Thymus (tissue), 11 donors: Measurements from ENCODE around the gene TADA3. TPM values are rescaled to one million over a fixed set of nuclear protein-coding genes. Genes with fewer than 3 reads are reported as not detected.

ENCODE experiments used
- DNase-seq, 9 donors: peaks; one replicate each; pipeline ENCODE4 v3.0.0-alpha.2; 2013; ENCODE audit warnings: low spot score in 9 of 9, low read depth in 6 of 9, missing footprints in 1 of 9
- H3K27ac ChIP-seq, 2 donors: one replicate each; pipeline ENCODE4 v1.5.1; 2013; ENCODE audit warnings: control low read depth in 1 of 2, low read depth in 1 of 2, low read length in 1 of 2, mild to moderate bottlenecking in 1 of 2, moderate library complexity in 1 of 2
- H3K27me3 ChIP-seq, 2 donors: one replicate each; pipeline ENCODE4 v1.5.1; 2013; ENCODE audit warnings: low read length in 1 of 2; ENCODE audit not compliant: control insufficient read depth in 2 of 2, insufficient read depth in 1 of 2
- H3K36me3 ChIP-seq, 2 donors: one replicate each; pipeline ENCODE4 v1.5.1; 2013; ENCODE audit warnings: low read length in 1 of 2, mild to moderate bottlenecking in 1 of 2, moderate library complexity in 1 of 2; ENCODE audit not compliant: control insufficient read depth in 2 of 2, insufficient read depth in 2 of 2
- H3K4me1 ChIP-seq, 2 donors: one replicate each; pipeline ENCODE4 v1.5.1; 2013; ENCODE audit warnings: low read length in 2 of 2; ENCODE audit not compliant: control insufficient read depth in 2 of 2, insufficient read depth in 2 of 2
- H3K4me3 ChIP-seq, 2 donors: one replicate each; pipeline ENCODE4 v1.5.1; 2013; ENCODE audit warnings: low read length in 2 of 2, control low read depth in 1 of 2, mild to moderate bottlenecking in 1 of 2
- H3K9me3 ChIP-seq, 2 donors: one replicate each; pipeline ENCODE4 v1.5.1; 2013; ENCODE audit warnings: low read length in 1 of 2, mild to moderate bottlenecking in 1 of 2; ENCODE audit not compliant: control insufficient read depth in 2 of 2, insufficient read depth in 1 of 2
- WGBS: extraction: QIAGEN DNeasy Blood & Tissue Kit; methylation state at CpG from one replicate; pipeline ENCODE4 v1.1.7; 2013; 5-methylcytosine and 5-hydroxymethylcytosine counted together
- polyA plus RNA-seq: library from polyadenylated mRNA; stranded (reverse); fragments of 200-250 nt; gene quantifications from one replicate; pipeline ENCODE4 v1.2.3, GENCODE V29; 2013
- total RNA-seq: library from RNA; stranded (reverse); fragments of 120-200 nt; gene quantifications from one replicate; pipeline ENCODE4 v1.2.4, GENCODE V29; 2013
- donor health status: healthy.

TADA3 gene
- total and polyA plus RNA-seq, 2 donors, result 43.6 to 47.6 TPM

DNA sequence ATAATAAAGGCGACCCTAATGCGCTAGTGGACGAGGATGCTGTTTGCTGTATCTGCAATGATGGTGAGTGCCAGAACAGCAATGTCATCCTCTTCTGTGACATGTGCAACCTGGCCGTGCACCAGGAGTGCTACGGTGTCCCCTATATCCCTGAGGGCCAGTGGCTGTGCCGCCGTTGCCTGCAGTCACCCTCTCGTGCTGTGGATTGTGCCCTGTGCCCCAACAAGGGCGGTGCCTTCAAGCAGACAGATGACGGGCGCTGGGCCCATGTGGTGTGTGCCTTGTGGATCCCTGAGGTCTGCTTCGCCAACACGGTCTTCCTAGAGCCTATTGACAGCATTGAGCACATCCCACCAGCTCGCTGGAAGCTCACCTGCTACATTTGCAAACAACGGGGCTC is 53.1 kb downstream of the TADA3 start:
- no peak for DNase-seq
- H3K9me3 ChIP-seq, result no peaks in the 10 kb centered on the region
- no peak overlapping the region for H3K4me3 ChIP-seq
- 98% methylated on average over 15 of the region's 15 CpGs for WGBS
- H3K27ac ChIP-seq, result no peak overlapping the region
- H3K27me3 ChIP-seq, result no peaks in the 10 kb centered on the region
- H3K36me3 ChIP-seq, result peaks cover 93 to 96% of the 10 kb centered on the region in 2 donors
- H3K4me1 ChIP-seq, result peaks cover 0 to 3% of the 10 kb centered on the region in 2 donors

- H3K36me3 ChIP-seq, result peaks cover 73 to 82% of the 10 kb centered on the region in 2 donors
- WGBS, result 96% methylated on average over 2 of the region's 2 CpGs
- no peaks in the 10 kb centered on the region for H3K9me3 ChIP-seq
- no peak overlapping the region for H3K27ac ChIP-seq
- H3K27me3 ChIP-seq, result no peaks in the 10 kb centered on the region
- H3K4me3 ChIP-seq, result no peak overlapping the region
- peaks cover 16% of the 10 kb centered on the region in 2 donors for H3K4me1 ChIP-seq
- DNase-seq, result no peak
These were observed 55.4 kb downstream of the TADA3 start for GRCh38 chr3:9736831-9737230.

DNA sequence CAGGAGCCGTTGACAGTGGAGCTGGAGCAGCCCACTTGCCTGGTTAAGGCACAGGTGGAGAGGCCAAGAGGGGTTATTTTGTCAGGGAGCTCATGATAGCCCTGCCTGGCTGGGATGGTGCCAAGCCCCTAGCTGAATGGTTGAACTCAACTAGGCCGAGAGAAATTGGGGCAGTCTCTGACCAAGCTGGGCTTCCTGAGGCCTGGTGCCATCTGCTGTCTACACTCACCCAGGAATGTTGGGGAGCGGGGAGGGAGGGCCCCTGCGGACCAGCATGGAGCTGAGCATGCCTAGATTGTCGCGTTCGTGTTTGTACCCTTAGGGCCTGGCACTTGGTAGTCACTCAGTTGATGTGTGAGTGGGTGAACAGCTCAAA is 59.5 kb downstream of the TADA3 start:
- peak overlapping the region; percentile 83 to 97 for H3K4me3 ChIP-seq
- peaks cover 20 to 24% of the 10 kb centered on the region in 2 donors for H3K4me1 ChIP-seq
- H3K9me3 ChIP-seq, result no peaks in the 10 kb centered on the region
- no peak for DNase-seq
- no peak overlapping the region for H3K27ac ChIP-seq
- 56% methylated on average over 7 of the region's 7 CpGs for WGBS
- peaks cover 32 to 41% of the 10 kb centered on the region in 2 donors for H3K36me3 ChIP-seq
- H3K27me3 ChIP-seq, result no peaks in the 10 kb centered on the region

DNA sequence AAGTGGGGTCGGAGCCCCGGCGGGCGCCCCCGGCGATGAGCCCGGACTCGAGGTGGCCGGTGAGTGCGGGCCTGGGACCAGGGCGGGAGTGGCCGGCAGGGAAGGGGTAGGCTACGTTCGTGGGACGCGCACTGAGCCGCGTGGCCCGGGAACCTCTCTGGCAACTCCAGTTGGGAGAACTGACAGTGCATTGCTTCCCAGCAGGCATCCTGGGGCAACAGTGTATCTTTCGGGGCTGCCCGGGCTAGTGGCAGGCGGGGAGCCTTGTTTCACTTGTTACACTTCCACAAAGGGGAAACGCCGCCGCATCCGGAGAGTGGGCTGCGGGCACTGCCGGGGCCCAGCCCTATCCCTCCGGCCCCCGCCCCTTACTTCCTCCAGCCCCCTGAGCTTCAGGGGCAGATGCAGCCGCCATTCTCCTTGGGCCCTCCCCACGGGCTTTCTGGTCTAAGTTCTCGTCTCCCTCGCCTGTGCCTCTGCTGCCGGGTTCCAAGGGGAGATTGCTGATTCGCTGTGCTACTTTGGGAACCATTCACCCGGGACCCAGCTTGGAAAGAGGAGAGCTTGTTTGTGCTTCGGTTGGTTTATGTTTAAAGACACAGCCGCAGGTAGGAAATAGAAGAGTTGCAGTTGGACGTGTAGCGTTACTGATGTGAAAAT is 60.1 kb downstream of the TADA3 start:
- Histone ChIP-seq H3K27ac (peak overlapping the region; percentile 94 to 98), H3K4me3 (peak overlapping the region; percentile 83 to 97), H3K4me1 (peaks cover 20 to 29% of the 10 kb centered on the region in 2 donors), H3K27me3 (no peaks in the 10 kb centered on the region), H3K9me3 (no peaks in the 10 kb centered on the region), H3K36me3 (peaks cover 27 to 36% of the 10 kb centered on the region in 2 donors)
- peak in 3 of 9 donors; percentile 27 to 51 (median 28) for DNase-seq
- WGBS, result under 1% methylated on average over 41 of the region's 41 CpGs

DNA sequence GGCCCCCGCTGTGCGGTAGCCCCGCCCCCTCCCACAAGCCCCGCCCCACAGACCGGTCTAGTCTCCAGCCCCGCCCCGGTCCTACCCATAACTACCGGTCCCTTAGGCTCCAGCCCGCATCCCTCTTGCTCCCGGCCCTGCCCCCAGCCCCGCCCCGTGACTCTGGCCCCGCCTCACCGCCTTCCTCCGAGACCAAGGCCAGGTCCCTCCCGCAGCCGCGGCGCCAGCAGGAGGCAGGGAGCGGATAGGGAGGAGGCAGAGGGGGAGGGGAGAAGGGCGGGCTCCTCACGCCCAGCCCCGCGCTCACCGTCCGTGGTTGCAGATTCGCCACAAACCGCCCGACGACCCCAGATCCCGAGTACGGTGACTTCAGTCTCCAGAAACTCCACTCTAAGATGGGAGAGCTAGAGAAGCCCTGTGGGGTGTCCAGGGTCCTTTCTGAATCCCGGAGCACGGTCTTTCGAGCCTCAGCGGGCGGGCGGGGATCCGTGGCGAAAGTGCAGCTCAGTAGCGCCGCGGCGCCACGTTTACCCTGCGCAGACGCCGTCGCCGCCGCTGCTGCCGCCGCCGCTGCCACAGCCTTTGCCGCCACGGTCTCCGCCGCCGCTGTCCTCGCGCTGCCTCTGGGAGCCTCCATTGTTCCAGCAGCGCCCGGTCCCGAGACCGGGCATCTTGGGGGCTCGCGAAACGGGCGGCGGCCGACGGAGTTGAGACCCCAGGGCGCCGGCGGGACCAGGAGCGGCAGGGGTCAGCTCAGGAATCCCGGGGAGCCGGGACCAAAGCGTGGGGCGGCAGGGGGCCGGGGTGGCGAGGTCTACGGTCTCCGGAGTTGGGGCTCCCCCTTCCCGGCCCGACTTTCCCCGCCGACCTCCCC is 60.8 kb downstream of the TADA3 start, which contains the start of gene BRPF1:
BRPF1 (plus strand) TSS at position 530 of the 874 bp plus-strand sequence. CDS start 2,406 bp downstream, outside the sequence.
- Histone ChIP-seq H3K9me3 (no peaks in the 10 kb centered on the region), H3K27me3 (no peaks in the 10 kb centered on the region), H3K27ac (peak within 1 kb of the TSS; percentile 94 to 98), H3K36me3 (peaks cover 19 to 28% of the 10 kb centered on the region in 2 donors), H3K4me1 (peaks cover 20 to 32% of the 10 kb centered on the region in 2 donors), H3K4me3 (peak within 1 kb of the TSS; percentile 83 to 97)
- under 1% methylated on average over 88 of the region's 88 CpGs for WGBS
- peak; percentile 90 to 99 (median 98) for DNase-seq

DNA sequence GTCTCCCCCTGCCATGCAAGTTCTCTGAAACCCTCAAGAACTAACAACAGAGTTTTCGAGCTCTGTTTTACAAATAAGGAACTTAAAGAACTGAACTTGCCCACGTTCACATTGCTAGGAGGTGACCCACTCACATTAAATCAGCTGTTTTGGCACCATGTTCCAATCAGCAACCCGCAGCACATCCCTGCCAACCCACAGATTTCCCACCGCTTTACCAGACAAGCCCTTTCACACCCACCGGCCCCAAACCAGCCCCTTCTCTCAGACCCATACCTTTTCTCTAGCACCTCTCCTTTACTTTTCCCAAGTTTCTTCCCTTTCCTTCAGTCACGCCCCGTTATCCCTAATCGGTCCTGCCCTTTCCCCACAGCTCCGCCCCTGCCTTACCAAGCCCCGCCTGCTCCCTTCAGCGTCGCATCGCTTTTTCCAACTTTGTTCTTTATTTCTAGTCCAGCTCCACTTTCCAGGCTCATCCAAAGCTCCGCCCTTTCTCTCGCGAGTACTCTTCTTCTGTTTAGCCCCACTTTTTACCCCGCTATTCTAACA is 61.5 kb downstream of the TADA3 start:
- WGBS, result 2% methylated on average over 16 of the region's 17 CpGs
- peak overlapping the region; percentile 66 to 90 for H3K27ac ChIP-seq
- peaks cover 20 to 32% of the 10 kb centered on the region in 2 donors for H3K4me1 ChIP-seq
- DNase-seq, result no peak
- no peaks in the 10 kb centered on the region for H3K27me3 ChIP-seq
- no peaks in the 10 kb centered on the region for H3K9me3 ChIP-seq
- peaks cover 15 to 24% of the 10 kb centered on the region in 2 donors for H3K36me3 ChIP-seq
- peak overlapping the region; percentile 83 to 97 for H3K4me3 ChIP-seq

Other genes with a start within 250 kb of the TADA3 start
- gene LHFPL4, start 238.7 kb downstream of the TADA3 start, total RNA-seq, result not detected
- 0.05 TPM for gene LHFPL4, start 238.7 kb downstream of the TADA3 start, polyA plus RNA-seq
- gene MTMR14, start 143.0 kb downstream of the TADA3 start, total RNA-seq, result 35.2 TPM
- 35.3 TPM for gene MTMR14, start 143.0 kb downstream of the TADA3 start, polyA plus RNA-seq
- 0.14 TPM for gene CPNE9, start 88.6 kb downstream of the TADA3 start, total RNA-seq
- 0.27 TPM for gene CPNE9, start 88.6 kb downstream of the TADA3 start, polyA plus RNA-seq
- gene BRPF1, start 60.7 kb downstream of the TADA3 start, total RNA-seq, result 19.1 TPM
- 11.9 TPM for gene BRPF1, start 60.7 kb downstream of the TADA3 start, polyA plus RNA-seq
- 20.7 TPM for gene OGG1, start 42.5 kb downstream of the TADA3 start, total RNA-seq
- 16.6 TPM for gene OGG1, start 42.5 kb downstream of the TADA3 start, polyA plus RNA-seq
- gene CAMK1, start 22.5 kb downstream of the TADA3 start, total RNA-seq, result 9.2 TPM
- gene CAMK1, start 22.5 kb downstream of the TADA3 start, polyA plus RNA-seq, result 11.9 TPM
- 187 TPM for gene ARPC4, start 609 bp upstream of the TADA3 start, total RNA-seq
- gene ARPC4, start 609 bp upstream of the TADA3 start, polyA plus RNA-seq, result 106 TPM
- gene TTLL3, start 17.8 kb upstream of the TADA3 start, total RNA-seq, result 10.4 TPM
- 84.0 TPM for gene TTLL3, start 17.8 kb upstream of the TADA3 start, polyA plus RNA-seq
- gene RPUSD3, start 51.5 kb upstream of the TADA3 start, total RNA-seq, result 25.0 TPM
- 25.5 TPM for gene RPUSD3, start 51.5 kb upstream of the TADA3 start, polyA plus RNA-seq
- 0.14 TPM for gene CIDEC, start 87.8 kb upstream of the TADA3 start, total RNA-seq
- gene CIDEC, start 87.8 kb upstream of the TADA3 start, polyA plus RNA-seq, result 0.91 TPM
- gene JAGN1, start 98.1 kb upstream of the TADA3 start, total RNA-seq, result 24.2 TPM
- gene JAGN1, start 98.1 kb upstream of the TADA3 start, polyA plus RNA-seq, result 37.5 TPM
- gene IL17RE, start 110.4 kb upstream of the TADA3 start, total RNA-seq, result 5.9 TPM
- 3.6 TPM for gene IL17RE, start 110.4 kb upstream of the TADA3 start, polyA plus RNA-seq
- 5.7 TPM for gene IL17RC, start 124.6 kb upstream of the TADA3 start, total RNA-seq
- 17.5 TPM for gene IL17RC, start 124.6 kb upstream of the TADA3 start, polyA plus RNA-seq
- 19.9 TPM for gene CRELD1, start 141.4 kb upstream of the TADA3 start, total RNA-seq
- gene CRELD1, start 141.4 kb upstream of the TADA3 start, polyA plus RNA-seq, result 36.4 TPM
- gene PRRT3, start 159.9 kb upstream of the TADA3 start, total RNA-seq, result 1.4 TPM
- 1.6 TPM for gene PRRT3, start 159.9 kb upstream of the TADA3 start, polyA plus RNA-seq
- 39.3 TPM for gene EMC3, start 194.4 kb upstream of the TADA3 start, total RNA-seq
- 35.2 TPM for gene EMC3, start 194.4 kb upstream of the TADA3 start, polyA plus RNA-seq
- gene FANCD2, start 234.0 kb upstream of the TADA3 start, total RNA-seq, result 25.5 TPM
- 6.6 TPM for gene FANCD2, start 234.0 kb upstream of the TADA3 start, polyA plus RNA-seq